ENCODE results near the gene APOO.

The APOO gene

GRCh38 chrX:23832721-23833120, 75.0 kb downstream of the APOO start:
- no peak for TF ChIP-seq CTCF (IDR thresholded peaks at IDR 0.05)
- no peak for DNase-seq (ENCODE audit: low spot score)
- Histone ChIP-seq H3K4me3 (no peak overlapping the region), H3K27ac (no peak overlapping the region)

DNA sequence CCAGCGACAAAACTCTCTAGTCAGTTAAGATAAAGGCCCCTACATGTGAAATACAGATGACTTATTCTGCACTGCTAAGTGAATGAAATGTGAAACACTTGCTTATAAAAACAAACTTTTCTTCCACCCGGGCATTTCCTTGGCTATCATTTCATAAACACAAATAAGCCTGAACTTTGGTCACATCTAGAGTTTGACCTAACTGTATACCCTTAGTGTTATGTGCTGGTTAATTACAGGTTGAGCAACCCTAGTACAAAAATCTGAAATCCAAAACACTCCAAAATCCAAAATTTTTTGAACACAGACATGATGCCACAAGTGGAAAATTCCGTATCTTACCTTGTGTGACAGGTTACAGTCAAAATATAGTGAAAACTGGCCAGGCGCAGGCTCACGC, 78.9 kb downstream of the APOO start:
- H3K4me3 ChIP-seq: no peak overlapping the region
- DNase-seq (ENCODE audit: low spot score): no peak
- H3K27ac ChIP-seq: no peak overlapping the region
- no peak for TF ChIP-seq CTCF (IDR thresholded peaks at IDR 0.05)

DNA sequence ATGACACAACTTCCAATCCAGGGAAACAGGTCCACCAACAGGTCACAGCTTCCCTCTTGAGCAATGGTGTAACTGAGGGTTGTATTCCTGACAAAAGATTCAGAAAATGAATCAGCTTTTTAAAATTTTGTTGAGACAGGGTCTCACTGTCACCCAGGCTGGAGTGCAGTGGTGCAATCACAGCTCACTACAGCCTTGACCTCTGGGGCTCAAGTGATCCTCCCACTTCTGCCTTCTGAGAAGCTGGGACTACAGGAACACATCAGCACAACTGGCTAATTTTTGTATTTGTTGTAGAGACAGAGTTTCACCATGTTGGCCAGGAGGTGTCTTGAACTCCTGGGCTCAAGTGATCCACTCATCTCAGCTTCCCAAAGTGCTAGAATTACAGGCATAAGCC, 81.1 kb downstream of the APOO start:
- no peak overlapping the region for H3K27ac ChIP-seq
- no peak overlapping the region for H3K4me3 ChIP-seq
- DNase-seq (ENCODE audit: low spot score): no peak
- TF ChIP-seq CTCF (IDR thresholded peaks at IDR 0.05): no peak

DNA sequence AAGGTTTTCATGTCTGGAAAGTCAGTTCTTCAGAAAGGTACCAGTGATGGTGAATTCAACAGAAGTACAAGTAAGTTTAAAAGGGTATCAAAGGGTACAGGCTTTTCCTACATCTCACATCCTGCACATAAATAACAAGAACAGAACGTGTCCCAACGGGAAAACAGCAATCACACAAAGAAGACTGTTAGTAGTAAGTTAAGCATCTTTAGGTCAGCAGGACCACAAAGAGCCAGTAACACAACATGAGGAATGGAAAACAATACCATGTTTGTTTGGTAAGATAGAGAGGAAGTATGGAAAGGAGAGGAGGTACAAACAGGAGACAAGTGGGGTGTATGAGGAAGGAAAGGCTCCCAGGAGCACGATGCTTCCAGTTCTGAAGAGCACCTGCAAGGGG, 81.5 kb downstream of the APOO start:
- TF ChIP-seq CTCF (IDR thresholded peaks at IDR 0.05): no peak
- DNase-seq (ENCODE audit: low spot score): no peak
- H3K27ac ChIP-seq: no peak overlapping the region
- no peak overlapping the region for H3K4me3 ChIP-seq

DNA sequence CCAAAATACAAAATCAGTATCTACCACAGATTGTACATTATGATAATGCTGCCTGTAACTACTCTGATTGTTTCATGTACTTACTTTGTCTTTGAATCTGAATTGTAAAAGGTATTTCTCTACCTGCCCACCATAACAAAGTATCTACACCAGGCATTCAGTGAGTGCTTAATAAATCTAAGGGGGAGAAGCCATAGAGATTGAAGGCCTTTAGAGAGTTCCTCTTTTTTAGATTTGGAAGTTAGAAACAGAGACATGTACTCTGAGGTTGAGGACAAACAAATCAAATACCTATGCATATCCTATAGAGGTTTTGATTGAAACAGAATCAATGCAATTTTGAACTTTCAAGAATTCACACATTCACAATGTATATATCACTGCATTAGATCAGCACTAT, 82.1 kb downstream of the APOO start:
- no peak overlapping the region for H3K4me3 ChIP-seq
- no peak overlapping the region for H3K27ac ChIP-seq
- TF ChIP-seq CTCF (IDR thresholded peaks at IDR 0.05): no peak
- DNase-seq (ENCODE audit: low spot score): no peak

DNA sequence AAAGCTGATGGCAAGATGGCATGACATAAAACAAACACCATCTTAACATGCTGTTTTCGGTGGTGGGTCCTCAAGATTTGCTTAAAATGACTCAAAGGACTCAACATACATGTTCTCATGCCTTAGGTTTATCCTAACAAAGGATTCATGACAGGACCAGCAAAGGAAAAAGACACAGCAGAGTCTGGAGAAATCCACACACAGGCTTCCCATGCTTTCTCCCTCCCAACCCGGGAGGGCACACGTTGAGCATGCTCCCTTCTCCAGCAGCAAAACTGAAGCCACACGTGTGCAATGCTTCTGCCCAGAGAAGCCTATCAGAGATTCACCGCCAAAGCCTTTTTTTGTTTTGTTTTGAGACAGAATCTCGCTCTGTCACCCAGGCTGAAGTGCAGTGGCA, 84.9 kb downstream of the APOO start:
- Histone ChIP-seq H3K27ac (no peak overlapping the region), H3K4me3 (no peak overlapping the region)
- no peak for DNase-seq (ENCODE audit: low spot score)
- no peak for TF ChIP-seq CTCF (IDR thresholded peaks at IDR 0.05)

GRCh38 chrX:23822397-23822796, 85.3 kb downstream of the APOO start:
- Histone ChIP-seq H3K27ac (no peak overlapping the region), H3K4me3 (no peak overlapping the region)
- no peak for TF ChIP-seq CTCF (IDR thresholded peaks at IDR 0.05)
- DNase-seq (ENCODE audit: low spot score): no peak
